Endodermal cell (in vitro differentiated cells): ENCODE results near the gene ABCD1. TPM values are rescaled to one million over a fixed set of nuclear protein-coding genes. Genes with fewer than 3 reads are reported as not detected.
"Not testable (repeated sequence)": the region's sequence is repeated elsewhere in the genome, so short reads cannot be mapped to it uniquely, and the experiment has no call there.

ENCODE experiments used
- DNase-seq: peaks from one replicate; pipeline ENCODE4 v3.0.0-alpha.2; 2017
- H3K27ac ChIP-seq: 2 replicates; pipeline ENCODE4 v1.5.1; 2013; ENCODE audit warnings: mild to moderate bottlenecking, low read depth, low read length, moderate library complexity
- H3K27me3 ChIP-seq: 2 replicates; pipeline ENCODE4 v1.6.1; 2013; ENCODE audit warnings: mild to moderate bottlenecking, low read length, moderate library complexity; ENCODE audit not compliant: insufficient read depth, control insufficient read depth, poor library complexity, severe bottlenecking
- H3K36me3 ChIP-seq: 2 replicates; pipeline ENCODE4 v1.7.0; 2013; ENCODE audit warnings: mild to moderate bottlenecking, low read length, moderate library complexity; ENCODE audit not compliant: control insufficient read depth, insufficient read depth
- H3K4me1 ChIP-seq: one replicate; pipeline ENCODE4 v1.7.0; 2013; ENCODE audit warnings: low read length; ENCODE audit not compliant: control insufficient read depth, insufficient read depth
- H3K4me3 ChIP-seq: 2 replicates; pipeline ENCODE4 v1.5.1; 2013; ENCODE audit warnings: mild to moderate bottlenecking, low read length, moderate library complexity
- H3K9ac ChIP-seq: 2 replicates; pipeline ENCODE4 v1.6.1; 2013; ENCODE audit warnings: mild to moderate bottlenecking, low read length, moderate library complexity; ENCODE audit not compliant: poor library complexity, severe bottlenecking; ENCODE audit errors: extremely low read depth
- H3K9me3 ChIP-seq: 2 replicates; pipeline ENCODE4 v1.6.1; 2013; ENCODE audit warnings: mild to moderate bottlenecking, low read length, moderate library complexity; ENCODE audit not compliant: control insufficient read depth
- H3K27ac Mint-ChIP-seq: 2 replicates; pipeline ENCODE4 v1.8.0; 2020; ENCODE audit warnings: mixed read lengths
- H3K27me3 Mint-ChIP-seq: 2 replicates; pipeline ENCODE4 v1.8.0; 2021; ENCODE audit warnings: mild to moderate bottlenecking, mixed read lengths; ENCODE audit not compliant: insufficient read depth
- H3K36me3 Mint-ChIP-seq: 2 replicates; pipeline ENCODE4 v1.8.0; 2020; ENCODE audit warnings: low read depth, mixed read lengths
- H3K4me1 Mint-ChIP-seq: 2 replicates; pipeline ENCODE4 v1.8.0; 2020; ENCODE audit warnings: mixed read lengths
- H3K4me3 Mint-ChIP-seq: 2 replicates; pipeline ENCODE4 v1.8.0; 2020; ENCODE audit warnings: mild to moderate bottlenecking, moderate library complexity, mixed read lengths
- H3K9me3 Mint-ChIP-seq: 2 replicates; pipeline ENCODE4 v1.8.0; 2020; ENCODE audit warnings: mild to moderate bottlenecking, mixed read lengths
- CTCF ChIP-seq: fragments of 200-600 bp; sonication (generic); conservative IDR thresholded peaks from 2 replicates; pipeline ENCODE4 v1.5.0; 2021; ENCODE audit warnings: antibody characterized with exemption, mild to moderate bottlenecking
- WGBS, 2 experiments: methylation state at CpG; one replicate each; pipeline versions ENCODE4 v1.1.5 to v1.1.7; 2013; ENCODE audit warnings: missing lambda C conversion rate in 2 of 2, mixed read lengths in 1 of 2; ENCODE audit not compliant: insufficient coverage in 1 of 2, insufficient read length in 1 of 2; 5-methylcytosine and 5-hydroxymethylcytosine counted together
- total RNA-seq, 2 donors: library from RNA; stranded (reverse); fragmentation: NEBNext Ultra II Directional in 1 of 2; extraction: Animal tissue kit (Norgen Biotek cat#: 25700) in 1 of 2; gene quantifications; 2 replicates in 1 of 2; 3 replicates in 1 of 2; pipeline ENCODE4 v1.2.1, GENCODE V29; 2021

Gene ABCD1
- total RNA-seq, 2 donors from 2014 or later = 17.9 to 18.2 TPM

- WGBS, 2 experiments = 96% methylated on average over 20 of the region's 24 CpGs; no CpG with 5 or more reads in 1 of the 2 experiments
Measured at GRCh38 chrX:153692611-153693156, 32.0 kb upstream of the ABCD1 start.

GRCh38 chrX:153693216-153694086 lies 31.2 kb upstream of the ABCD1 start:
- H3K4me1 ChIP-seq = no peaks in the 10 kb centered on the region
- no peak overlapping the region for H3K4me3 ChIP-seq
- H3K27ac ChIP-seq = no peak overlapping the region
- DNase-seq = no peak
- Mint-ChIP-seq H3K36me3 (peaks cover 3% of the 10 kb centered on the region), H3K4me1 (no peaks in the 10 kb centered on the region), H3K27me3 (no peaks in the 10 kb centered on the region), H3K9me3 (peaks cover 49% of the 10 kb centered on the region), H3K27ac (no peak overlapping the region), H3K4me3 (no peak overlapping the region)
- no peaks in the 10 kb centered on the region for H3K27me3 ChIP-seq
- H3K9ac ChIP-seq = no peak overlapping the region
- 92% methylated on average over 27 of the region's 31 CpGs; no CpG with 5 or more reads in 1 of the 2 experiments for WGBS, 2 experiments
- TF ChIP-seq CTCF = no peak
- H3K36me3 ChIP-seq = no peaks in the 10 kb centered on the region
- H3K9me3 ChIP-seq = no peaks in the 10 kb centered on the region

More at GRCh38 chrX:153692611-153693156, 32.0 kb upstream of the ABCD1 start:
- H3K4me1 Mint-ChIP-seq = no peaks in the 10 kb centered on the region
- peaks cover 3% of the 10 kb centered on the region for H3K36me3 Mint-ChIP-seq
- H3K36me3 ChIP-seq = no peaks in the 10 kb centered on the region
- H3K27me3 ChIP-seq = no peaks in the 10 kb centered on the region
- H3K4me3 ChIP-seq = no peak overlapping the region
- no peak overlapping the region for H3K27ac ChIP-seq
- H3K27me3 Mint-ChIP-seq = no peaks in the 10 kb centered on the region
- TF ChIP-seq CTCF = no peak
- peaks cover 45% of the 10 kb centered on the region for H3K9me3 Mint-ChIP-seq
- H3K4me3 Mint-ChIP-seq = no peak overlapping the region
- no peak overlapping the region for H3K9ac ChIP-seq
- no peaks in the 10 kb centered on the region for H3K4me1 ChIP-seq
- DNase-seq = no peak
- H3K27ac Mint-ChIP-seq = no peak overlapping the region
- no peaks in the 10 kb centered on the region for H3K9me3 ChIP-seq

GRCh38 chrX:153694256-153694655 lies 30.4 kb upstream of the ABCD1 start:
- WGBS, 2 experiments = 98% methylated on average over 16 of the region's 16 CpGs; no CpG with 5 or more reads in 1 of the 2 experiments
- H3K27me3 ChIP-seq, H3K36me3 ChIP-seq, H3K9me3 ChIP-seq, H3K36me3 Mint-ChIP-seq, H3K27ac Mint-ChIP-seq, H3K4me1 ChIP-seq, H3K4me3 Mint-ChIP-seq, H3K4me3 ChIP-seq, H3K27ac ChIP-seq, H3K4me1 Mint-ChIP-seq, H3K27me3 Mint-ChIP-seq, H3K9ac ChIP-seq, DNase-seq: not testable (repeated sequence)
- H3K9me3 Mint-ChIP-seq = peaks cover 55% of the 10 kb centered on the region
